ENCODE data around the gene MYH7.
"Not testable (repeated sequence)": the region's sequence is repeated elsewhere in the genome, so short reads cannot be mapped to it uniquely, and the experiment has no call there.

Gene MYH7

GRCh38 chr14:23392613-23393012 is 42.8 kb downstream of the MYH7 start:
- no peak for DNase-seq (ENCODE audit: low read depth)
- H3K4me3 ChIP-seq (ENCODE audit: low read length), result no peak overlapping the region
- TF ChIP-seq, protein P1, sequence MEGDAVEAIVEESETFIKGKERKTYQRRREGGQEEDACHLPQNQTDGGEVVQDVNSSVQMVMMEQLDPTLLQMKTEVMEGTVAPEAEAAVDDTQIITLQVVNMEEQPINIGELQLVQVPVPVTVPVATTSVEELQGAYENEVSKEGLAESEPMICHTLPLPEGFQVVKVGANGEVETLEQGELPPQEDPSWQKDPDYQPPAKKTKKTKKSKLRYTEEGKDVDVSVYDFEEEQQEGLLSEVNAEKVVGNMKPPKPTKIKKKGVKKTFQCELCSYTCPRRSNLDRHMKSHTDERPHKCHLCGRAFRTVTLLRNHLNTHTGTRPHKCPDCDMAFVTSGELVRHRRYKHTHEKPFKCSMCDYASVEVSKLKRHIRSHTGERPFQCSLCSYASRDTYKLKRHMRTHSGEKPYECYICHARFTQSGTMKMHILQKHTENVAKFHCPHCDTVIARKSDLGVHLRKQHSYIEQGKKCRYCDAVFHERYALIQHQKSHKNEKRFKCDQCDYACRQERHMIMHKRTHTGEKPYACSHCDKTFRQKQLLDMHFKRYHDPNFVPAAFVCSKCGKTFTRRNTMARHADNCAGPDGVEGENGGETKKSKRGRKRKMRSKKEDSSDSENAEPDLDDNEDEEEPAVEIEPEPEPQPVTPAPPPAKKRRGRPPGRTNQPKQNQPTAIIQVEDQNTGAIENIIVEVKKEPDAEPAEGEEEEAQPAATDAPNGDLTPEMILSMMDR (conservative IDR thresholded peaks at IDR 0.05; ENCODE audit: low read depth, low read length), result no peak

GRCh38 chr14:23389871-23390270 is 45.6 kb downstream of the MYH7 start:
- not testable (repeated sequence) for H3K4me3 ChIP-seq (ENCODE audit: low read length); DNase-seq (ENCODE audit: low read depth)

- H3K4me3 ChIP-seq (ENCODE audit: low read length), result no peak overlapping the region
- no peak for DNase-seq (ENCODE audit: low read depth)
- TF ChIP-seq, protein P1 (conservative IDR thresholded peaks at IDR 0.05; ENCODE audit: low read depth, low read length), result no peak
Observed at GRCh38 chr14:23389396-23389795, 46.1 kb downstream of the MYH7 start.

- TF ChIP-seq, protein P1 (conservative IDR thresholded peaks at IDR 0.05; ENCODE audit: low read depth, low read length), result no peak
- no peak for DNase-seq (ENCODE audit: low read depth)
- no peak overlapping the region for H3K4me3 ChIP-seq (ENCODE audit: low read length)
Observed at GRCh38 chr14:23388996-23389395, 46.5 kb downstream of the MYH7 start.

- no peak for DNase-seq (ENCODE audit: low read depth)
- TF ChIP-seq, protein P1 (conservative IDR thresholded peaks at IDR 0.05; ENCODE audit: low read depth, low read length), result no peak
- no peak overlapping the region for H3K4me3 ChIP-seq (ENCODE audit: low read length)
Observed at GRCh38 chr14:23387916-23388882, 47.3 kb downstream of the MYH7 start.

DNA sequence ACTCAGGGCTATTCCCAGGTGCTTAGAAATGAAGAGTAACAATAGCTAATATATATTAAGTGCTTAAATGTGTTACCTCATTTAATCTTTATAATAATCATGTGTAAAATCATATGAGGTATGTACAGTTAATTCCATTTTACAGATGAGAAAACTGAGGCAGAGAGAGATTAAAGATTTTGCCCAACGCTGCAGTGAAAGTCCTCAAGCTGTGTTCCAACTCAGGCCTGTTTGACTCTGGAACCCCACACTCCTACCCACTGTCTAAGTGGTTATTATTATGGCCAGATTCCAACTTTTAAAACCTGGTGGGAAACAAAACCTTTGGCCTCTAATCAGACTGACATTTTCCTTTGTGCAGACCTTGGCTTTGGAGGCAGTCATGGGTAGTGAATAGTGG is 48.5 kb downstream of the MYH7 start:
- TF ChIP-seq, protein P1 (conservative IDR thresholded peaks at IDR 0.05; ENCODE audit: low read depth, low read length), result no peak
- H3K4me3 ChIP-seq (ENCODE audit: low read length), result no peak overlapping the region
- DNase-seq (ENCODE audit: low read depth), result no peak

- not testable (repeated sequence) for DNase-seq (ENCODE audit: low read depth); H3K4me3 ChIP-seq (ENCODE audit: low read length)
Observed at GRCh38 chr14:23386266-23386657, 49.2 kb downstream of the MYH7 start.

- no peak for DNase-seq (ENCODE audit: low read depth)
- TF ChIP-seq, protein P1 (conservative IDR thresholded peaks at IDR 0.05; ENCODE audit: low read depth, low read length), result no peak
- H3K4me3 ChIP-seq (ENCODE audit: low read length), result no peak overlapping the region
Observed at GRCh38 chr14:23385642-23386265, 49.7 kb downstream of the MYH7 start.

Data from retinal pigment epithelial cell (primary cell).